CD4-positive, alpha-beta T cell (primary cell): Measurements from ENCODE around the gene CCNE1. TPM values are rescaled to one million over a fixed set of nuclear protein-coding genes. Genes with fewer than 3 reads are reported as not detected.

ENCODE experiments used
- ATAC-seq: fragments of 200-7000 bp; cut with Tn5 transposase; one replicate; pipeline ENCODE4 v1.10.0; 2022; ENCODE audit warnings: mild to moderate bottlenecking; ENCODE audit not compliant: poor library complexity
- CTCF ChIA-PET: fragments of 350-600 bp; sonication (Branson Sonifier 250); formaldehyde crosslinking; loops from one replicate; lab custom pipeline; 2021; ENCODE audit warnings: antibody characterized with exemption, inconsistent platforms; lab: Charles Lee
- POLR2A ChIA-PET: fragments of 350-600 bp; sonication (Branson Sonifier 250); formaldehyde crosslinking; loops from one replicate; lab custom pipeline; 2021; ENCODE audit warnings: antibody characterized with exemption, inconsistent platforms; lab: Charles Lee
- DNase-seq, 14 experiments: peaks; one replicate each; pipeline ENCODE4 v3.0.0-alpha.2; 2013 to 2020; ENCODE audit warnings: mixed read lengths in 2 of 14
- H3K27ac ChIP-seq, 2 donors: one replicate each; pipeline versions ENCODE4 v1.5.1 to v1.7.0; 2013; ENCODE audit warnings: low read length in 2 of 2, low read depth in 1 of 2, mild to moderate bottlenecking in 1 of 2
- H3K27me3 ChIP-seq, 2 experiments: 1 replicate in 1 of 2; 2 replicates in 1 of 2; pipeline versions ENCODE4 v1.6.1 to v1.7.0; 2013; ENCODE audit warnings: low read length in 2 of 2, control low read depth in 1 of 2, mild to moderate bottlenecking in 1 of 2, moderate library complexity in 1 of 2; ENCODE audit not compliant: insufficient read depth in 2 of 2, control insufficient read depth in 1 of 2
- H3K36me3 ChIP-seq: one replicate; pipeline ENCODE4 v1.6.1; 2013; ENCODE audit warnings: low read length, control low read depth; ENCODE audit not compliant: insufficient read depth
- H3K4me1 ChIP-seq: one replicate; pipeline ENCODE4 v1.6.1; 2013; ENCODE audit warnings: low read length, control low read depth; ENCODE audit not compliant: insufficient read depth
- H3K4me3 ChIP-seq: one replicate; pipeline ENCODE4 v1.5.1; 2013; ENCODE audit warnings: mild to moderate bottlenecking, low read length, moderate library complexity
- H3K9me3 ChIP-seq, 2 experiments: 1 replicate in 1 of 2; 2 replicates in 1 of 2; pipeline versions ENCODE4 v1.6.1 to v1.7.0; 2013; ENCODE audit warnings: low read length in 2 of 2, mild to moderate bottlenecking in 2 of 2, control low read depth in 1 of 2, moderate library complexity in 1 of 2; ENCODE audit not compliant: control insufficient read depth in 1 of 2, insufficient read depth in 1 of 2
- H3K27ac Mint-ChIP-seq: one replicate; pipeline ENCODE4 v1.8.0; 2020; ENCODE audit warnings: mixed read lengths
- H3K27me3 Mint-ChIP-seq: one replicate; pipeline ENCODE4 v1.8.0; 2021; ENCODE audit warnings: mixed read lengths
- H3K36me3 Mint-ChIP-seq: one replicate; pipeline ENCODE4 v1.8.0; 2021; ENCODE audit warnings: low read depth, mixed read lengths
- H3K4me1 Mint-ChIP-seq: one replicate; pipeline ENCODE4 v1.8.0; 2021; ENCODE audit warnings: low read depth, mixed read lengths
- H3K4me3 Mint-ChIP-seq: one replicate; pipeline ENCODE4 v1.8.0; 2020; ENCODE audit warnings: mild to moderate bottlenecking, mixed read lengths
- H3K9me3 Mint-ChIP-seq: one replicate; pipeline ENCODE4 v1.8.0; 2020; ENCODE audit warnings: mixed read lengths
- CTCF ChIP-seq: fragments of 200-600 bp; IDR thresholded peaks from one replicate; pipeline ENCODE4 v1.8.0; 2022; ENCODE audit warnings: antibody characterized with exemption, mild to moderate bottlenecking
- intact Hi-C, 2 experiments: fragments of 100-400 bp; cut with DNase I in 1 of 2; cut with micrococcal nuclease in 1 of 2; formaldehyde crosslinking; loops; one replicate each; pipeline versions ENCODE4 v1.15.1 to v1.9.0; 2023 to 2025; cut with DNase I, micrococcal nuclease
- total RNA-seq, 174 experiments: library from RNA in 2 of 174; stranded (reverse) in 2 of 174; gene quantifications; one replicate each; pipeline ENCODE4 v1.2.3 and lab custom pipeline; 2021 to 2026

CCNE1 gene
- total RNA-seq, 2 experiments from 2014 or later, result 4.9 to 5.6 TPM

- H3K36me3 Mint-ChIP-seq, result no peaks in the 10 kb centered on the region
- no peak overlapping the region for H3K27ac Mint-ChIP-seq
- no peaks in the 10 kb centered on the region for H3K4me1 ChIP-seq
- no peak overlapping the region for H3K27ac ChIP-seq
- no peak overlapping the region for H3K4me3 ChIP-seq
- H3K27me3 ChIP-seq, result no peaks in the 10 kb centered on the region
- intact Hi-C loops, result no loop called here
- ChIA-PET POLR2A (no interaction called here), CTCF (interaction anchor here (0.6 kb wide), 1 partner anchor 33 kb away, joined by 4 read pairs; no protein-coding TSS in a partner anchor)
- H3K4me3 Mint-ChIP-seq, result no peak overlapping the region
- DNase-seq (no peak), ATAC-seq (no peak)
- H3K36me3 ChIP-seq, result no peaks in the 10 kb centered on the region
- no peak for TF ChIP-seq CTCF
- no peaks in the 10 kb centered on the region for H3K4me1 Mint-ChIP-seq
- H3K9me3 Mint-ChIP-seq, result no peaks in the 10 kb centered on the region
- H3K9me3 ChIP-seq, result no peaks in the 10 kb centered on the region
- H3K27me3 Mint-ChIP-seq, result no peaks in the 10 kb centered on the region
Observed at GRCh38 chr19:29805031-29805965, 6.5 kb upstream of the CCNE1 start.

GRCh38 chr19:29806098-29806866 lies 5.5 kb upstream of the CCNE1 start:
- no peak overlapping the region for H3K27ac Mint-ChIP-seq
- ATAC-seq (no peak), DNase-seq (no peak)
- no peaks in the 10 kb centered on the region for H3K9me3 Mint-ChIP-seq
- Histone ChIP-seq H3K27me3 (no peaks in the 10 kb centered on the region), H3K27ac (no peak overlapping the region), H3K9me3 (no peaks in the 10 kb centered on the region), H3K4me1 (peaks cover 8% of the 10 kb centered on the region), H3K36me3 (no peaks in the 10 kb centered on the region), H3K4me3 (no peak overlapping the region)
- intact Hi-C loops, result no loop called here
- TF ChIP-seq CTCF, result no peak
- no peak overlapping the region for H3K4me3 Mint-ChIP-seq
- CTCF ChIA-PET, result no interaction called here
- POLR2A ChIA-PET, result no interaction called here
- peaks cover 5% of the 10 kb centered on the region for H3K4me1 Mint-ChIP-seq
- H3K36me3 Mint-ChIP-seq, result no peaks in the 10 kb centered on the region
- H3K27me3 Mint-ChIP-seq, result no peaks in the 10 kb centered on the region

GRCh38 chr19:29807178-29807577 lies 4.6 kb upstream of the CCNE1 start:
- Mint-ChIP-seq H3K36me3 (no peaks in the 10 kb centered on the region), H3K4me1 (peaks cover 5% of the 10 kb centered on the region), H3K4me3 (no peak overlapping the region), H3K27ac (no peak overlapping the region), H3K9me3 (no peaks in the 10 kb centered on the region), H3K27me3 (no peaks in the 10 kb centered on the region)
- Histone ChIP-seq H3K4me1 (peaks cover 8% of the 10 kb centered on the region), H3K27ac (no peak overlapping the region), H3K4me3 (no peak overlapping the region), H3K9me3 (no peaks in the 10 kb centered on the region), H3K36me3 (no peaks in the 10 kb centered on the region), H3K27me3 (no peaks in the 10 kb centered on the region)
- intact Hi-C loops, result no loop called here
- ATAC-seq (no peak), DNase-seq (no peak)
- POLR2A ChIA-PET, result no interaction called here
- no peak for TF ChIP-seq CTCF
- CTCF ChIA-PET, result no interaction called here
